LNCAP (cell line): ENCODE data around the gene ZNF423.

Experiments
- CTCF ChIP-seq: fragments of 450-650 bp; IDR thresholded peaks from 2 replicates; pipeline ENCODE4 v1.5.1; 2017; ENCODE audit warnings: mild to moderate bottlenecking

The ZNF423 gene

DNA sequence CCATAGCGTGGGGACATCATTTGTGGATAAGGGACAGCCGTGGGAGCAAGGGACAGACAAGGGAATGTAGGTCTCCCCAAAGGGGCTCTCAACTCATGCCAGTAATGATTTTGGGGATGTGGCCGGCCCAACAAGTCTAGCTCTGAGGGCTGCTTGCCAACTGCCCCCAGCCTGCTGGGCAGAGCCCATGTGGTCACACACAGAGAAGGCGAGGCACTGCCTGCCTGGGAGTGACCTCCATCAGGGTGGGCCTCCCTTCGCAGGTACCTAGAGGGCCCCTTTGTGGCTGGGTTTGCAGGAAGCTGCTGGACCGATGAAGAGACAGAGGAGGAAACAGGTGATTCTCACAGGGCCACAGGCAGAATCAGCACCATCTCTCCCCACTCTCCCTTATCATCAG is 305.2 kb downstream of the ZNF423 start:
- TF ChIP-seq CTCF = no peak

- no peak for TF ChIP-seq CTCF
These were observed 305.8 kb downstream of the ZNF423 start for GRCh38 chr16:49550140-49550539.

DNA sequence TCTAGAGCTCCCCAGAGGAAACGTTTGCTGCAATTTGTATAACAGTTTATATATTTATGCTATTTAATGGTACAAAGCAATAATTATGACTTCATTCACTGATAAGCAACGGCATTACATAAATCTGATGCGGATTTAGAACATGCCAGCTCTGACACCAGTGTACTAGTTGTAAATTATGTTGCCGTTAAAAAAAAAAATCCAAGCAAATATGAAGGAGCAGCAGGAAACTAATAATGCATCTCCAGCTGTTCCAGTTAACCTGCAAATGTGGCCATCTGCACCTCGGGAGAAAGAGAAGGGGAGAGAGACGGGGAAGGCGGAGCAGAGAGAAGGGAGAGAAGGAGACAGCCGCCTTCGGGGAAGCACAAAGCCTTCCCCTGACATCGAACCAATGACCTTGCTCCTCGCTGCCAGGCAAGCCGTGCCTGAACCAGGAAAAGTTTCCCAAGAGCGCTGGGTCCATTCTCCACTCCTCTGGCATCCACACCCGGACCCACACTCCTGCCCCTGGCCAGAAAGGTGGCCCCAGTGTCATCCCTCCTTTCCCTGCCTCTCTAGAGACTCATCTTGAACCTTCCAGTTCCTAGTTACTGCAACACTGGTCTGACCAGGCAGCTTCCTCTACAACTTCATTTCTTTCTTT is 307.5 kb downstream of the ZNF423 start:
- TF ChIP-seq CTCF = no peak

DNA sequence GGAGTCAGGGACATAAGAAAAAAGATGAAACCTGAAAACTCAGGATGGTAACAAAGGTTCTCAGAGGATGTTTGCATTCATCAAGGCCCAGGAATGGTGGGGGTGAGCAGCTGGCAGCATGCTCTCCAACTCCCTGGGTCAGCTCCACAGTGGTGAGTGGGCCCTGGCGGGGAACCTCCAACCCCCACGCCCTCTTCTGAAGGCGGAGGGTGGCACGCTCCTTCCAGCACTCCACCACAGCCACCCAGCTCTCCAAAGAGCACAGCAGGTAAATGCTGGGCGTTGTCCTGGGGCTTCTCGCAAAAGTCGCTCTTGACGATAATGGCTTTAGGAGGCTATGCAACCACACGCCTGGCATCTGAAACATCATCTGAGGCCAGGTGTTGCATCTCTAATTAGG is 308.5 kb downstream of the ZNF423 start:
- no peak for TF ChIP-seq CTCF

DNA sequence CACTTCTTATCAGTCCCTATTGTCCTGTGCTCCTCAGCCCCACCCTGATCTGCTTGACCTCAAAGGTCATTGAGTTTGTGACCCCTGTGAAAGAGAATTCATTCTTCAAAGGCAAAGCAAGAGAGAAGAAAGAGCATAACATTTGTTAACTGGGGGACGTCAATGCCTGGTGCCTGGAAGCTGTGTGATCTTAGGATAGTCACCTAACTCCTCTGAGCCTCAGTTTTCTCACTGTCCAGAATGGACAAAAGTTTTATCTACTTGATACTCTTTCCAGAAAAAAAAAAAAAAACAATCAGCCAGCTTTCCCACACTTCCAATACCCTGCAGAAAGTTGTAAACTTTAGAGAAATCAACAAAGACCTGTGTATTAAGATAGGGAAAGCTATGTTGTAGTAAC is 309.2 kb downstream of the ZNF423 start:
- TF ChIP-seq CTCF = no peak

- no peak for TF ChIP-seq CTCF
These were observed 310.0 kb downstream of the ZNF423 start for GRCh38 chr16:49545741-49546448.

GRCh38 chr16:49545243-49545642 is 310.7 kb downstream of the ZNF423 start:
- TF ChIP-seq CTCF = no peak
